NCI-H1436 (cell line): ENCODE measurements around the gene ATP1A1.

Experiments
- DNase-seq: peaks from one replicate; lab custom pipeline; 2025; lab: John Stamatoyannopoulos, UW

The ATP1A1 gene

DNA sequence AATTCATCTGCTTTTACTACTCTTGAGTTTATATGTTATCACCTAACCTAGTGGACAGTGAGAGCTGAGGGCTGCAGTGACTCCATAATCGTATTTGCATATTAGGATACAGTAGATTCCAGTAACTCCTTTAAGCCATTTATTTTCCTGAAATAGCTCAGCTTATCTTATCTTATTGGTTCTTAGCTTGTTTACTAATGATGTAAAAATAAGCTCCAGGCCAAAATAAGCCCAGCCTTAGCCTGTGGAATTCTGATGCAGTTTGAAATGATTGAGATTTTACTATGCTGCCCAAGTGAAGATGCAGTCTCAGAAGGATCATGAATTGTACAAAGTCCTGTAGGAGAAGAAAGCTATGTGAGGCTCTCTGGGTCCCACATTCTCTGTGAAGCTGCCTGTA is 18.1 kb downstream of the ATP1A1 start:
- DNase-seq, result no peak

GRCh38 chr1:116392717-116393404 is 19.8 kb downstream of the ATP1A1 start:
- no peak for DNase-seq

DNA sequence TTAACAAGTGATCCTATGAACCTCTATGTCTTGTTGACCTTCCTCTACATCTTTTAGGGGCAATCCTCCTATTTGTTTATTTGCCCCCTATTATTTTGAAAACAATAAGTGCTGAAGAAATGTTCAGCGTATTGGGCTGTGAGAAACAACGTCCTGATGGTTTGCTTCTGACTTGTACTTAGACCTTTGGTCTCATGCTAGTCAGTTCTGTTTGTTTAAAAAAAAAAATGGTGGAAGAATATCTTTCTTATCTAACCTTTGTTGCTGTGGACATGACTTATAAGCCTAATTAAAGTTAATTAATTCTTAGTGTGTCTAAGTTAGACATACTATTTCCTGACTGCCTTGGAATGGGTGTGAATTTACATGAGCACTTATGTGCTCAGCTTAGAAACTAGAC is 20.7 kb downstream of the ATP1A1 start:
- DNase-seq, result no peak

DNA sequence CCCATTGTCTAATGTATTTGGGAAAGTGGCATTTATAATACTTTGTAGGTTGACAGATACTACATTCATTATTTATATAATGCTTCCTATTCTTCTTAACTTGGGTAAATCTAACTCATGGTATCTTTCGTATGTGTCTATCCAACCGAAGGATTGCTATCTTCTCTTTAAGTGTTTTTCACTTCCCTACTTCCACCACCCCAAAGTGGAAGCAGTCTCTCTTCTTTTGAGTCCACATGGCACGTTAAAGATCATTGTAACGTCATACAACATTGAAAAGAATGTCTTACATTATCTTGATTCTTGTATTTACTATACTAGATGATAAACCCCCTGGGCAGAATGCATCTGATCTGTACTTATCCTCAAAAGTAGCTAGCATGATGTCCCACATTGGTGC is 21.2 kb downstream of the ATP1A1 start:
- DNase-seq, result no peak

- no peak for DNase-seq
Observed at GRCh38 chr1:116396769-116397168, 23.7 kb downstream of the ATP1A1 start.

DNA sequence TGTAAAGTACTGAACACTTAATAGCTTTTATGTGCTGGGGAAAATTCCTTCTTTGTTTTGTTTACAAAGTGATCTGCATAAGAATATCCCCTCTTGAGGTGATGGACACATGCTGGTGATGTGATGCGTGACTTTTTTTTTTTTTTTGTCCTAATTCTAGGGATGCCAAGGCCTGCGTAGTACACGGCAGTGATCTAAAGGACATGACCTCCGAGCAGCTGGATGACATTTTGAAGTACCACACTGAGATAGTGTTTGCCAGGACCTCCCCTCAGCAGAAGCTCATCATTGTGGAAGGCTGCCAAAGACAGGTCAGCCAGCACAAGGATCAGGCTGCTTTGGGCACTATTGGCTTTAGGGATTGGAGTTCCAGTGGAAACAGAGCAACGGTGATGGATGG is 24.7 kb downstream of the ATP1A1 start:
- no peak for DNase-seq

DNA sequence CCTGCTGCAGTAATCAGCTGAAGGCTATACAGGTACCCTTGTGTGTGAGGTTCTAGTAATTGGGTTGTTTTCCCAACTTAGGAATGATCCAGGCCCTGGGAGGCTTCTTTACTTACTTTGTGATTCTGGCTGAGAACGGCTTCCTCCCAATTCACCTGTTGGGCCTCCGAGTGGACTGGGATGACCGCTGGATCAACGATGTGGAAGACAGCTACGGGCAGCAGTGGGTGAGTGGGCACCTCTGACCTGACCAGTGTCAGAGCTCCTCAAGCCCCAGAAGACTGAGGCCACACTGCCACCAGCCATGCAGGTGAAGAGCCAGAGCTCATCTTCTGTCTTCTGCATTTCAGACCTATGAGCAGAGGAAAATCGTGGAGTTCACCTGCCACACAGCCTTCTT is 27.7 kb downstream of the ATP1A1 start:
- DNase-seq, result no peak

GRCh38 chr1:116401646-116402176 is 28.7 kb downstream of the ATP1A1 start:
- no peak for DNase-seq

DNA sequence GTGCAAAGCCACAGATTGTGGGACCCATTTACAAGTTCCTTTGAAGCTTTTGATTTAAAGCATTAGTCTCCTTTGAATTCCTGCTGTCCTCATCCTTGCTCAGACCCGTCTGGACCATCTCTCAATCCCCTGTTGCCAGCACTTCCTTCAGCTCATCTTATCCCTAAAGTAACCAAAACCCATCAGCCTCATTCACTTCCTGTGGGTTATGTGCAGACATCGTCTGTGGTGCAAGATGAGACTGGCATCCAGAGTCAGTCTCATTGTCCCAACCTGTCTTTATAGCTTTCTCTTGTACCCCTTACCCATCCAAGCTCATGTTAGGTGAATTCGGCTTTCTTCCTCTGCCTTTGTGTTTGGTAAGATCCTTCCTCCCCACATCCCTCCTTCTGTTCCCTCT is 29.3 kb downstream of the ATP1A1 start:
- DNase-seq, result no peak

- DNase-seq, result no peak
Observed at GRCh38 chr1:116403496-116404136, 30.6 kb downstream of the ATP1A1 start.

DNA sequence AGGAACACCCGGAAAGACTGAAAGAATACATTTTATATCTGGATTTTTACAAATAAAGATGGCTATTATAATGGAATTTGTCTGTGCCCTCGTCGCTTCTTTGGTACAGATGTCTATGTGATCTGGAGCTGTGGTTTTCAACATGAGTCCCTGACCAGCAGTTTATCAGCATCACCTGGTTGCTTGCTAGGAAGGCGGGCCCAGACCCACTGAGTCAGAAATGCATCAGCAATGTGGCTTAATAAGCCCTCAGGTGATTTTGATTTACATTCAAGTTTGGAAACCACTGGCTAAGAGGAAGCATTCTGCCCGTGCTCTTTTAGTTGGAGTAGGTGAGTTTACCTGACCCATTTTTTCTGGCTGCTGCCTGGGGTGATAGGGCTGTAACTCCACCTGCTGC is 31.7 kb downstream of the ATP1A1 start:
- no peak for DNase-seq

DNA sequence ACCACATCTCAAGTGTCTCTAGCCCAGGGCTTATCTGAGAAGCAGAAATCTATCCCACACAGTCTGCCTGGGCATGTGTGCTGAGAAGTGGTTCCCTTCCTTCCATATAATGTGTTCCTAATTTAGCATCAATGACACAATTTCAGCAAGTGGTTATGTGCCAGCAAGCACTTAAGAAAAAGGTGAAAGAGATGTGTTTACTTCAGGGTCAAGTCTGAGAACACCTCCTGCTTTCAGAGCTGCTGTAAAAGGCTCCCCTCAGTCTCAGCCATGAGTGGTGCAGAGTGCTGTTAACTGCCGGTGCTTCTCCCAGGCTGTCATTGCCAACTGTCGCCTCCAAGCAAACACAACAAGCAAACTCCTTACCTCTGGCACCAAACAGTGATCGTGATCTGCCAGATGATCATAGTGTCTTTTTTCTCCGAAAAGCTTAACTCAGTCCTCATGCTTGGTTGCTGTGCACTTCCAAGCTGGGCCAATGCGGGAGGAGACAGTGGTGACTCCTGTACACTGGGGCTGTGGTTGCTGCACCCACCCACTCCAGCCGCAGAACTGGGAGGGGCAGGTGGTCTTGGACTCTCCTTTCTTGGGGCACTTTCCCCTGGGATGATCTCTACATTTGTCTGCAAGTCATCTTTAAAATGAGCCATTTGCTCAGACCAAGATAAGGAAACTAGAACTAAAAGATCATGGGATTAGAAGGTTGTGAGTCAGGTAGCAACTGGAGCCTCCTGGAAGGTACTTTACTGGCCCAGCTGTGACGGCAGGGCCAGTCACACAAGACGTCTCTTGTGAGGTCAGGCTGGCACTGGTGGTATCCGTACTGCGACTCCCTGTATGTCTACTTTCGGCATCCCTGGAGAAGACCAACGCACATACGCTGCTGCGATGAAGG is 32.4 kb downstream of the ATP1A1 start:
- no peak for DNase-seq

DNA sequence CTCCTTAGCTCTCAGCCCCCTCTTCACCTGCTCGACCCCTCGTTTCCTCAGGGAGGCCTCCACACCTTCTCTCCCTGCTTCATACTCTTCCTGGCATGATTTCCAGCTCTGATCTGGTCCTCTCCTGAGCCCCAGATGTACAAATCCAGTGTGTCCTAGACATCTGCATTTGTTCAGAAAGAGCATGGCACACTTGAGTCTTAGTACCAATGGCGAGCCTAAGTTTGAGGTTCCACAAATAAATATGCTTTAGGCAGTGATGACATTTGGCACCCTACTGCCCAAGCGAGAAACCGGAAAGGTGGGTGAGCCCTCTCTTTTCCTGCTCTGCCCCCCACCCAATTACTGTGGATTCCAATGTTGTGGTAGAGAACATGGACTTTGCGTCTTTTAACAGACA is 34.0 kb downstream of the ATP1A1 start:
- DNase-seq, result no peak

DNA sequence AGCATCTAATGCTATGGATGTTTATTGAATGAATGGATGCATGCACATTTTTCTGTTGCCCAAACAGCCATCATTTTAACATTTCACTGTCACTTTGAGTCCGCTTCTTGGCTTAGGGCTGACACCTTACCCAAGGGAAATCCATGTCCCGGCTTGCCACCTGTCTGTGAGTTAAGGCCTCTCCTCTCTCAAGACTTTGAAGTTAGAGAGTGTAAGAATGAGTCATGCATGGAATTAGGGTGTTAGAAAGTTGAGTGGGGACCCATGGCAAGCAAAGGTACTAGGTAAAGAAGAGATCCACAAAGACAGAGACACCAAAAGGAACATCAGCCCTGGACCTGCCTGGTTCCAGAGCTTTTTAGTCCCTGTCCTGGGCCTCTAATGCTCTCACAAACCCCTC is 35.1 kb downstream of the ATP1A1 start:
- no peak for DNase-seq

DNA sequence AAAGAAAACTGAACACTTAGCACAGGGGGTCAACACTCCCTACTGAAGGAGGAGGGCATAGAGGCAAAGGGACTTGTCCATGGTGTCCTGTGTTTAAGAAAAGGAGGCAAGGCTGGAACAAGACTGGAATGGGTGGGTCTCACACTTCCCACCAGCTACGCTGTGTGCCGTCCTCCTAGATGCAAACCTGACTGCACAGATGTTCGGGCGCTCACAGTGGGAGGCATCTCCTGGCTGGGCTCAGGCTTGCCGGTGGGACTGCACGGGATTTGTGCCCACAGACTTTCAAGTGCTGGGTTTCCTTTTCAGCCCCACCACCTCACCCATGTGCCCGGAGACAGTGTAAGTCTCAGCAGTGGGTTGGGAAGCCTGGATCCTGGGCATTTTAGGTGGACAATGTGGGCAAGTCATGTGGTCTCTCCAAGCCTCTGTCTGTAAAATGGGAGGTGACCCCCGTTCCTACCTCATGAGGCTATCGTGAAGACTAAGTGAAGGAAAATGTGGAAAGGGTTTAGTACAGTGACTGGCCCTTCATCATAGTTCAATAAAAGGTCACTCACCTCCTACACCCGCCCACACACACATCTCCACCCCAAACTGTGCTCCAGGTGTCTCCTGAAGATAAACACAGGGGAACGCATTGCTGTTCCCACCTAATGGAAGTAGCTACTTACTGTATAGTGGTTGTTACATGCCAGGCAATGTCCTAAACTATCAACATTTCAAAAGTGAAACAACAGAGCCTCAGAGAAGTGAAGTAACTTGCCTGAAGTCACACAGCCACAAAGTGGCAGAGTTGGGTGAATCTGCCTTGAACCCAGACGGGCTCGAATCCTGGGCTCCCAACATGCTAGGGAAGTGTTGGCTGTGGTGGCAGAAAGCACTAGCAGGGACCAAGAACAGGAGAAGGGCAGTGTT is 36.0 kb downstream of the ATP1A1 start:
- no peak for DNase-seq

DNA sequence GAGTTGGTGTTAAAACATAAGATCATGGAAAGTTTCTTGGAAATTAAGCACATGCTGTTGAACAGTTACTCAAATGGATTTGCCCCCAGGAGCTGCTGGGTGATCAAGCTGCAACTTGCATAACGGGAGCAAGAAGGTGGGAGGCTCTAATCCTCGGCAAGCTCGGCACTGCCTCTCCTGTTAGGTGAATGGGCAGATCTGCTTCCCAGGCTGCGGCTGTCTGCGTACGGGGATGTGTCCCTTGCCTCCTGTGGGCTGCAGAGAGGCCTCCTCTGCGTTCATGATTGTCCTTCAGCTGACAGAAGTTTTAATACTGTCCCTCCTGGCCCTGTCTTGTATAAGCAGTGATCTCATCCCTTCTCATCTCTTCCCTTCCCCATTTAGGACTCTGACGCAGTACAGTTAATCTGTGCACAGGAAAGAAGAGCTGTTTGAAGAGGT is 36.7 kb downstream of the ATP1A1 start:
- no peak for DNase-seq

- no peak for DNase-seq
Observed at GRCh38 chr1:116411784-116412479, 38.9 kb downstream of the ATP1A1 start.

DNA sequence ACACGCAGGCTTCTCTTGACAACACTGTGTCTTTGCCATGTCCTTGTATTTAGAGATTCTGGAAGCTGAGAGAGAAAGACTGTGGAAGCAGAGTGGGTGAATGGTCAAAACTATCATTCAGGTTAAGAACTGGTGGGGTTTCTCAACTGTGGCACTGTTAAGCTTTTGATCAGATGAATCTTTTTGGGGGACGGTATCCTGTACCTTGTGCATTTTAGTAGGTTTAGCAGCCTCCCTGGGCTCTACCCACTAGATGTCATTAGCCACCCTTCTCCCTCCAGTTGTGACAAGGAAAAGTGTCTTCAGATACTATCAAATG is 39.4 kb downstream of the ATP1A1 start:
- no peak for DNase-seq

DNA sequence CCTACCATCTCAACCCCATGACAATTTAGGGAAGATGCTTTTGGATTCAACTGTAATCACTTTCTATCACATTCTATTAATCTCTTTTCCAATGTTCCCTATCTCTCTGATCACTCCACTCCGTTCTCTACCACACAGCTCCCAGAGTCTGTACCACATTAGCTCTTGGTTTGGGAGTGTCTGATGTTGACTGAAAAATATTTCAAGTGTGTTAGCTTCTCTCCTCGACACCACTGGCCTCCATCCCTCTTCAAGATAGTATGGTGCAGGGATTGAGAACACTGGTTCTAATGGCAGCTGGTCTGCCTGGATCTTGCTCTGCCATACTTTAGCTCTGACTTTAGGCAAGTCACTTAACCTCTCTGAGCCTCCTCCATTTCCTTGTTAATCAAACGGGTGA is 39.9 kb downstream of the ATP1A1 start:
- DNase-seq, result no peak

DNA sequence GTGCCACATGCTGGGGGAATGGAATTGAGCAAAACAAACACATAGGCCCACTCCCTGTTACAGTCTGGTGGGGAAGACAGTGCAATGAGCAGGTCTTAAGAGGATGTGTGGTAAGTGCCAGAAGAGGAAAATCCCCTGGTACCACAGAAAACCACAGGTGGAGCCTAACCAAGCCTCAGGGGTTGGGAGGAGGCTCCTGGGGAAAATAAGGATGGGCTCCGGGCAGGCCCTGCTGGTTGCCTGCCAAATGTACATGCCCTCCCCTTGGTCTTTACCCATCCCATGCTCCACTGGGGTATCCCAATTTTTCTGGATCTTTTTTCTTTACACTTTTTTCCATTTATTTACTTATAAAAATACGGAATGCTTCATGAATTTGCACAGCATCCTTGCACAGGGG is 40.4 kb downstream of the ATP1A1 start:
- no peak for DNase-seq

DNA sequence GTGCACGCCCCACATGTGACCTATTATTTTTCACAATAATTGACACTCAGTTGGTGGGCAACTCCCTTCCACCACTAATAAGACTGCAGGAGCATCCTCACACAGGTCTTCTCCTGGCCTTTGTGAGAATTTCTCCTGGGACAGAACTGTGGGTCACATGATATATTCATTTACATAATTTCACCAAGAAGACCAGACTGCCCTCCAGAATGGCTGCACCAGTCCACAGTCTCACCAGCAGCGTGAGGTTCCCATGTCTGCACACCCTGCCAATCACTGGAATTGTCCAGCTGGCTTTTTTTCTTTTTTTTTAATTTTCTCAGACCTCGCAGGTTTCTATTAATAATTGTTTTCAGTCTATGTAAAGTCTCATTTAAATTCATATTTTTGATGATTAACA is 41.3 kb downstream of the ATP1A1 start:
- DNase-seq, result no peak
